ENCODE results near the gene DENND1A.

Gene DENND1A

GRCh38 chr9:123866497-123866896 is 63.4 kb downstream of the DENND1A start:
- Histone ChIP-seq H3K4me1 (ENCODE audit: insufficient read depth, low read length, poor library complexity, severe bottlenecking) (peaks cover 42% of the 10 kb centered on the region), H3K9me2 (replicated peaks; ENCODE audit: low read depth, low read length) (no peaks in the 10 kb centered on the region), H3K79me2 (ENCODE audit: insufficient read depth, low read length) (no peaks in the 10 kb centered on the region), H3K4me3 (ENCODE audit: low read length, poor library complexity, severe bottlenecking) (no peak overlapping the region), H3K27me3 (ENCODE audit: insufficient read depth, low read length, poor library complexity, severe bottlenecking) (no peaks in the 10 kb centered on the region), H3K36me3 (ENCODE audit: insufficient read depth, low read length) (no peaks in the 10 kb centered on the region), H4K20me1 (ENCODE audit: insufficient read depth, low read length, poor library complexity, severe bottlenecking) (no peaks in the 10 kb centered on the region), H3F3A (ENCODE audit: low read depth) (no peaks in the 10 kb centered on the region), H3K4me2 (ENCODE audit: low read depth, low read length, poor library complexity, severe bottlenecking) (peak overlapping the region; percentile 39), H3K9ac (ENCODE audit: low read depth, low read length, poor library complexity, severe bottlenecking) (no peak overlapping the region), H3K9me3 (ENCODE audit: insufficient read depth, low read depth, low read length) (no peaks in the 10 kb centered on the region), H2AFZ (ENCODE audit: low read length) (no peak overlapping the region)
- TF ChIP-seq CTCF (conservative IDR thresholded peaks at IDR 0.05; ENCODE audit: low read length) (no peak), EZH2phosphoT487 (IDR thresholded peaks at IDR 0.05; ENCODE audit: borderline replicate concordance) (no peak)

GRCh38 chr9:123865226-123866000 is 64.5 kb downstream of the DENND1A start:
- no peak overlapping the region for H3K9ac ChIP-seq (ENCODE audit: low read depth, low read length, poor library complexity, severe bottlenecking)
- no peaks in the 10 kb centered on the region for H3K9me3 ChIP-seq (ENCODE audit: insufficient read depth, low read depth, low read length)
- H3K4me2 ChIP-seq (ENCODE audit: low read depth, low read length, poor library complexity, severe bottlenecking): no peak overlapping the region
- H3F3A ChIP-seq (ENCODE audit: low read depth): no peaks in the 10 kb centered on the region
- no peaks in the 10 kb centered on the region for H4K20me1 ChIP-seq (ENCODE audit: insufficient read depth, low read length, poor library complexity, severe bottlenecking)
- no peaks in the 10 kb centered on the region for H3K9me2 ChIP-seq (replicated peaks; ENCODE audit: low read depth, low read length)
- no peak for TF ChIP-seq EZH2phosphoT487 (IDR thresholded peaks at IDR 0.05; ENCODE audit: borderline replicate concordance)
- TF ChIP-seq CTCF (conservative IDR thresholded peaks at IDR 0.05; ENCODE audit: low read length): no peak
- H3K27me3 ChIP-seq (ENCODE audit: insufficient read depth, low read length, poor library complexity, severe bottlenecking): no peaks in the 10 kb centered on the region
- H3K36me3 ChIP-seq (ENCODE audit: insufficient read depth, low read length): no peaks in the 10 kb centered on the region
- no peaks in the 10 kb centered on the region for H3K79me2 ChIP-seq (ENCODE audit: insufficient read depth, low read length)
- no peak overlapping the region for H2AFZ ChIP-seq (ENCODE audit: low read length)
- H3K4me3 ChIP-seq (ENCODE audit: low read length, poor library complexity, severe bottlenecking): no peak overlapping the region
- peaks cover 52% of the 10 kb centered on the region for H3K4me1 ChIP-seq (ENCODE audit: insufficient read depth, low read length, poor library complexity, severe bottlenecking)

GRCh38 chr9:123864251-123864650 is 65.7 kb downstream of the DENND1A start:
- H3K27me3 ChIP-seq (ENCODE audit: insufficient read depth, low read length, poor library complexity, severe bottlenecking): no peaks in the 10 kb centered on the region
- H2AFZ ChIP-seq (ENCODE audit: low read length): no peak overlapping the region
- H3F3A ChIP-seq (ENCODE audit: low read depth): no peaks in the 10 kb centered on the region
- no peaks in the 10 kb centered on the region for H3K9me3 ChIP-seq (ENCODE audit: insufficient read depth, low read depth, low read length)
- no peak overlapping the region for H3K4me3 ChIP-seq (ENCODE audit: low read length, poor library complexity, severe bottlenecking)
- no peaks in the 10 kb centered on the region for H3K79me2 ChIP-seq (ENCODE audit: insufficient read depth, low read length)
- no peaks in the 10 kb centered on the region for H3K36me3 ChIP-seq (ENCODE audit: insufficient read depth, low read length)
- H4K20me1 ChIP-seq (ENCODE audit: insufficient read depth, low read length, poor library complexity, severe bottlenecking): no peaks in the 10 kb centered on the region
- peaks cover 52% of the 10 kb centered on the region for H3K4me1 ChIP-seq (ENCODE audit: insufficient read depth, low read length, poor library complexity, severe bottlenecking)
- H3K4me2 ChIP-seq (ENCODE audit: low read depth, low read length, poor library complexity, severe bottlenecking): no peak overlapping the region
- H3K9me2 ChIP-seq (replicated peaks; ENCODE audit: low read depth, low read length): no peaks in the 10 kb centered on the region
- TF ChIP-seq CTCF (conservative IDR thresholded peaks at IDR 0.05; ENCODE audit: low read length) (no peak), EZH2phosphoT487 (IDR thresholded peaks at IDR 0.05; ENCODE audit: borderline replicate concordance) (no peak)
- no peak overlapping the region for H3K9ac ChIP-seq (ENCODE audit: low read depth, low read length, poor library complexity, severe bottlenecking)
